Measurements from ENCODE around the gene INTS2. TPM values are rescaled to one million over a fixed set of nuclear protein-coding genes. Genes with fewer than 3 reads are reported as not detected.

Gene INTS2
- total and polyA plus RNA-seq, 10 donors = 2.1 to 20.0 (median 15.3) TPM

GRCh38 chr17:61878984-61879612 lies 48.7 kb downstream of the INTS2 start:
- 94 to 100% (median 97%) methylated on average over 3 of the region's 3 CpGs for WGBS, 5 donors

DNA sequence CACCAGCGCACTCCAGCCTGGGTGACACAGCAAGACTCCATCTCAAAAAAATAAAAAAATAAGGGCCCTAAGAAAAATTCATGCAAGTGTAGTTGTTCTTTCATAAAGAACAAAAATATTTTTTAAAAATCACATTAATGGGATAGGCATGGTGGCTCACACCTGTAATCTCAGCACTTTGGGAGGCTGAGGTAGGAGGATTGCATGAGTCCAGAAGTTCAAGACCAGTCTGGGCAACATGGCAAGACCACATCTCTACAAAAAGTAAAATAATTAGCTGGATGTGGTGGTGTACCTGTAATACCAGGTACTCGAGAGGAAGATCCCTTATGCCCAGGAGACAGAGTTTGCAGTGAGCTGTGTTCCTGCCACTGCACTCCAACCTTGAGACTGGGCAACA lies 49.3 kb downstream of the INTS2 start:
- DNase-seq = no peak
- H3K4me3 ChIP-seq = no peak overlapping the region
- TF ChIP-seq POLR2AphosphoS5 (IDR thresholded peaks at IDR 0.05) (no peak), POLR2A (IDR thresholded peaks at IDR 0.05) (no peak)
- TF ChIP-seq, protein P1, sequence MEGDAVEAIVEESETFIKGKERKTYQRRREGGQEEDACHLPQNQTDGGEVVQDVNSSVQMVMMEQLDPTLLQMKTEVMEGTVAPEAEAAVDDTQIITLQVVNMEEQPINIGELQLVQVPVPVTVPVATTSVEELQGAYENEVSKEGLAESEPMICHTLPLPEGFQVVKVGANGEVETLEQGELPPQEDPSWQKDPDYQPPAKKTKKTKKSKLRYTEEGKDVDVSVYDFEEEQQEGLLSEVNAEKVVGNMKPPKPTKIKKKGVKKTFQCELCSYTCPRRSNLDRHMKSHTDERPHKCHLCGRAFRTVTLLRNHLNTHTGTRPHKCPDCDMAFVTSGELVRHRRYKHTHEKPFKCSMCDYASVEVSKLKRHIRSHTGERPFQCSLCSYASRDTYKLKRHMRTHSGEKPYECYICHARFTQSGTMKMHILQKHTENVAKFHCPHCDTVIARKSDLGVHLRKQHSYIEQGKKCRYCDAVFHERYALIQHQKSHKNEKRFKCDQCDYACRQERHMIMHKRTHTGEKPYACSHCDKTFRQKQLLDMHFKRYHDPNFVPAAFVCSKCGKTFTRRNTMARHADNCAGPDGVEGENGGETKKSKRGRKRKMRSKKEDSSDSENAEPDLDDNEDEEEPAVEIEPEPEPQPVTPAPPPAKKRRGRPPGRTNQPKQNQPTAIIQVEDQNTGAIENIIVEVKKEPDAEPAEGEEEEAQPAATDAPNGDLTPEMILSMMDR (IDR thresholded peaks at IDR 0.05 in 8 of 11, conservative IDR thresholded peaks at IDR 0.05 in 3 of 11) = no peak
- no peaks in the 10 kb centered on the region for H3K27me3 ChIP-seq (replicated peaks in 1 of 7)
- H3K36me3 ChIP-seq = peaks cover 3 to 99% (median 42%) of the 10 kb centered on the region in 6 donors
- intact Hi-C loops (cut with DNase I; ENCODE audit: low total_unique reads) = no loop called here
- no peaks in the 10 kb centered on the region for H3K4me1 ChIP-seq
- H3K9me3 ChIP-seq = no peaks in the 10 kb centered on the region
- WGBS, 5 donors = 62 to 93% (median 76%) methylated on average over 2 of the region's 2 CpGs
- no peak overlapping the region for H3K27ac ChIP-seq

More at GRCh38 chr17:61878984-61879612, 48.7 kb downstream of the INTS2 start:
- Histone ChIP-seq H3K27ac (no peak overlapping the region), H3K4me3 (no peak overlapping the region), H3K9me3 (no peaks in the 10 kb centered on the region), H3K27me3 (replicated peaks in 1 of 7) (no peaks in the 10 kb centered on the region), H3K36me3 (peaks cover 3 to 99% (median 47%) of the 10 kb centered on the region in 6 donors), H3K4me1 (no peaks in the 10 kb centered on the region)
- intact Hi-C loops (cut with DNase I; ENCODE audit: low total_unique reads) = no loop called here
- DNase-seq = no peak
- TF ChIP-seq, protein P1 (IDR thresholded peaks at IDR 0.05 in 8 of 11, conservative IDR thresholded peaks at IDR 0.05 in 3 of 11) = no peak
- TF ChIP-seq POLR2A (IDR thresholded peaks at IDR 0.05) (no peak), POLR2AphosphoS5 (IDR thresholded peaks at IDR 0.05) (no peak)

- no peak overlapping the region for H3K27ac ChIP-seq
- WGBS, 5 donors = 94 to 100% (median 97%) methylated on average over 2 of the region's 2 CpGs
- H3K4me1 ChIP-seq = no peaks in the 10 kb centered on the region
- H3K36me3 ChIP-seq = peaks cover 3 to 94% (median 37%) of the 10 kb centered on the region in 6 donors
- TF ChIP-seq, protein P1 (IDR thresholded peaks at IDR 0.05 in 8 of 11, conservative IDR thresholded peaks at IDR 0.05 in 3 of 11) = no peak
- TF ChIP-seq POLR2AphosphoS5 (IDR thresholded peaks at IDR 0.05) (no peak), POLR2A (IDR thresholded peaks at IDR 0.05) (no peak)
- intact Hi-C loops (cut with DNase I; ENCODE audit: low total_unique reads) = no loop called here
- DNase-seq = no peak
- H3K4me3 ChIP-seq = no peak overlapping the region
- H3K27me3 ChIP-seq (replicated peaks in 1 of 7) = no peaks in the 10 kb centered on the region
- H3K9me3 ChIP-seq = no peaks in the 10 kb centered on the region
Measured at GRCh38 chr17:61877837-61878236, 49.9 kb downstream of the INTS2 start.

DNA sequence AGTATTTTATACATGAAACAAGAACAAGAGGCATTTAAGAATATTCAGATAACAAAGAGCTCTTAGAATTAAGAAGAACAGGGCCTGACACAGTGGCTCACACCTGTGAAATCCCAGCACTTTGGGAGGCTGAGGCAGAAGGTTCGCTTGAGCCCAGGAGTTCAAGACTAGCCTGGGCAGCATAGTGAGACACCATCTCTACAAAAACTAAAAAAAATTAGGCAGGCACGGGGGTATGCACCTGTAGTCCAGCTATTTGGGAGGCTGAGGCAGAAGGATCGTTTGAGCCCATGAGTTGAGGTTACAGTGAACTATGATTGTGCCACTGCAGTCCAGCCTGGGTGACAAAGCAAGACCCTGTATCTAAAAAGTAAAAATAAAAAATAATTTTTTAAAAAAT lies 52.0 kb downstream of the INTS2 start:
- DNase-seq = no peak
- H3K4me3 ChIP-seq = no peak overlapping the region
- intact Hi-C loops (cut with DNase I; ENCODE audit: low total_unique reads) = no loop called here
- no peaks in the 10 kb centered on the region for H3K4me1 ChIP-seq
- no peak overlapping the region for H3K27ac ChIP-seq
- H3K27me3 ChIP-seq (replicated peaks in 1 of 7) = no peaks in the 10 kb centered on the region
- no peak for TF ChIP-seq POLR2A (IDR thresholded peaks at IDR 0.05)
- TF ChIP-seq, protein P1 (IDR thresholded peaks at IDR 0.05 in 8 of 11, conservative IDR thresholded peaks at IDR 0.05 in 3 of 11) = no peak
- no peak for TF ChIP-seq POLR2AphosphoS5 (IDR thresholded peaks at IDR 0.05)
- 92 to 96% (median 94%) methylated on average over 3 of the region's 3 CpGs for WGBS, 5 donors
- no peaks in the 10 kb centered on the region for H3K9me3 ChIP-seq
- peaks cover 3 to 93% (median 40%) of the 10 kb centered on the region in 6 donors for H3K36me3 ChIP-seq

All from spleen (tissue), 11 donors.